ENCODE data around the gene AP2A2. TPM values are rescaled to one million over a fixed set of nuclear protein-coding genes. Genes with fewer than 3 reads are reported as not detected.

AP2A2 gene
- total RNA-seq (14.6 TPM), polyA plus RNA-seq (57.2 TPM)
- long read RNA-seq, donor 1 = 0 reads
- long read RNA-seq, donor 2 = 0 reads
- long read RNA-seq, donor 3, full-length matches to known transcripts = 5 of 10 reads
- long read RNA-seq, donor 3, partial matches to known transcripts = 5 of 10 reads
- long read RNA-seq, donor 3, other reads (novel, unspliced or antisense) = 0 of 10 reads
- long read RNA-seq, donor 4, full-length matches to known transcripts = 2 of 2 reads
- long read RNA-seq, donor 4, partial matches to known transcripts = 0 of 2 reads
- long read RNA-seq, donor 4, other reads (novel, unspliced or antisense) = 0 of 2 reads
- long read RNA-seq, donor 5, full-length matches to known transcripts = 6 of 14 reads
- long read RNA-seq, donor 5, partial matches to known transcripts = 8 of 14 reads
- long read RNA-seq, donor 5, other reads (novel, unspliced or antisense) = 0 of 14 reads
- long read RNA-seq, donor 6, full-length matches to known transcripts = 3 of 3 reads
- long read RNA-seq, donor 6, partial matches to known transcripts = 0 of 3 reads
- long read RNA-seq, donor 6, other reads (novel, unspliced or antisense) = 0 of 3 reads
- long read RNA-seq, donor 7, full-length matches to known transcripts = 1 of 1 reads
- long read RNA-seq, donor 7, partial matches to known transcripts = 0 of 1 reads
- long read RNA-seq, donor 7, other reads (novel, unspliced or antisense) = 0 of 1 reads
- long read RNA-seq, donor 8, full-length matches to known transcripts = 1 of 1 reads
- long read RNA-seq, donor 8, partial matches to known transcripts = 0 of 1 reads
- long read RNA-seq, donor 8, other reads (novel, unspliced or antisense) = 0 of 1 reads
- long read RNA-seq, donor 9, full-length matches to known transcripts = 1 of 1 reads
- long read RNA-seq, donor 9, partial matches to known transcripts = 0 of 1 reads
- long read RNA-seq, donor 9, other reads (novel, unspliced or antisense) = 0 of 1 reads
- long read RNA-seq, donor 10, full-length matches to known transcripts = 5 of 14 reads
- long read RNA-seq, donor 10, partial matches to known transcripts = 9 of 14 reads
- long read RNA-seq, donor 10, other reads (novel, unspliced or antisense) = 0 of 14 reads

DNA sequence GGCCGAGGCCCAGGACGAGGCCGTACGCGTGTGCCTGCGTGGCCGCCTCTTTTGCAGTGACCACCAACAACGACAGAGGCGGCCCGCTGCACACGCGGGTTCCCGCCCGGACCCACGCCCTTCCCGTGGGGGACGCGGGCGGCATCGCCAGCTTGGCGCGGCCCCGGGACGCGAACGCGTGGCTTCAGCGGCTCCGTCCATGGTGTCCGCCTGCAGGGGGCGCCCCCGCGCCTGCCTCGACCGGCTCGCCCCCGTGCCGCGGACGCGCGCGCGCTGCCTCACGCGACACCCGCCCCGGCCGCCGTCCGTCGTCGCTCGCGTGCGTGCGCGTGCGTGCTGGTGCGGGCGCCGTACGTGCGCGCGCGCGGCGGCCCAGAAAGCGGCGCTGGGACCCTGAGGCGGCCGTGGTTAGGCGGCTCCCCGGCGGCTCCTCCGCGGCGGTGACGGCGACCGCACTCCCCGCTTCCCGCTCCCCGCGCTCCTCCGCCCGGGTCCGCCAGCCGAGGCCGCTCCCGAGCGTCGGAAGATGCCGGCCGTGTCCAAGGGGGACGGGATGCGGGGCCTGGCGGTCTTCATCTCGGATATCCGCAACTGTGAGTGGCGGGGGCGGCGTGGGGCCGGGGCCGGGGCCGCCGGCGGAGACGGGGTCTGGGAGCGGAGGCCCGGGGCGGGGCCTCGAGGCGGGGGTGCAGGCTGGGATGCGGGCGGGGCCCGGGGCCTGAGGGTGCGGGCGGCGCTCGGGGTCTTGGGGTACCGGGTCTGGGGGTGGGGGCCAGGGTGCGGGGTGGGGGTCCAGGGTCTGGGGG is at the start of gene AP2A2:
TSS of gene AP2A2 (plus strand) at position 375 of the 806 bp plus-strand sequence. CDS start at position 527, 152 bp downstream.
- DNase-seq (ENCODE audit: low read depth in 6 of 9, low spot score in 9 of 9) = peak in 8 of 9 donors; percentile 73 to 95 (median 88)
- peaks cover 28 to 36% of the 10 kb centered on the region in 2 donors for H3K4me1 ChIP-seq (ENCODE audit: control insufficient read depth in 2 of 2, insufficient read depth in 2 of 2, low read length in 2 of 2)

GRCh38 chr11:876545-876944 is 49.1 kb upstream of the AP2A2 start:
- Histone ChIP-seq H3K4me1 (ENCODE audit: control insufficient read depth in 2 of 2, insufficient read depth in 2 of 2, low read length in 2 of 2) (no peaks in the 10 kb centered on the region), H3K27me3 (ENCODE audit: control insufficient read depth in 2 of 2, insufficient read depth in 1 of 2, low read length in 1 of 2) (no peaks in the 10 kb centered on the region), H3K4me3 (ENCODE audit: low read length in 2 of 2) (no peak overlapping the region), H3K9me3 (ENCODE audit: control insufficient read depth in 2 of 2, insufficient read depth in 1 of 2, low read length in 1 of 2) (no peaks in the 10 kb centered on the region), H3K27ac (ENCODE audit: low read depth in 1 of 2, low read length in 1 of 2) (no peak overlapping the region), H3K36me3 (ENCODE audit: control insufficient read depth in 2 of 2, insufficient read depth in 2 of 2, low read length in 1 of 2) (peaks cover 19 to 23% of the 10 kb centered on the region in 2 donors)
- DNase-seq (ENCODE audit: low read depth in 6 of 9, low spot score in 9 of 9) = no peak
- 97% methylated on average over 12 of the region's 12 CpGs for whole genome bisulfite sequencing

More for the DNA sequence above, at the start of gene AP2A2:
- Histone ChIP-seq H3K27ac (ENCODE audit: low read depth in 1 of 2, low read length in 1 of 2) (peak within 1 kb of the TSS; percentile 68 to 85), H3K27me3 (ENCODE audit: control insufficient read depth in 2 of 2, insufficient read depth in 1 of 2, low read length in 1 of 2) (no peaks in the 10 kb centered on the region), H3K4me3 (ENCODE audit: low read length in 2 of 2) (peak within 1 kb of the TSS; percentile 65 to 95), H3K9me3 (ENCODE audit: control insufficient read depth in 2 of 2, insufficient read depth in 1 of 2, low read length in 1 of 2) (no peaks in the 10 kb centered on the region), H3K36me3 (ENCODE audit: control insufficient read depth in 2 of 2, insufficient read depth in 2 of 2, low read length in 1 of 2) (peaks cover 7 to 11% of the 10 kb centered on the region in 2 donors)
- WGBS = 4% methylated on average over 124 of the region's 124 CpGs

DNA sequence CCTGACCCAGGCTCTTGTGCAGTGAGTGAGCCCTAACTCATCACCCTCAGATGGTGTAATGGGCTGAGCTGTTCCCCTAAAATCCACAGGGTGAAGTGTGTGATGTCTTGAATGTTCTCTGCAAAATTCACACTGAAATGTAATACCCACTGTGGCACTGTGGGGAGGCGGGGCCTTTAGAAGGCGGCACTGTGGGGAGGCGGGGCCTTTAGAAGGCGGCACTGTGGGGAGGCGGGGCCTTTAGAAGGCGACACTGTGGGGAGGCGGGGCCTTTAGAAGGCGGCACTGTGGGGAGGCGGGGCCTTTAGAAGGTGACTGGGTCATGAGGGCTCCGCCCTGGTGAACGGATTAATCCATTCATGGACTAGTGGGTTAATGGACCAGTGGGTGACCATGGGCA is 48.1 kb upstream of the AP2A2 start:
- Histone ChIP-seq H3K27ac (ENCODE audit: low read depth in 1 of 2, low read length in 1 of 2) (no peak overlapping the region), H3K4me1 (ENCODE audit: control insufficient read depth in 2 of 2, insufficient read depth in 2 of 2, low read length in 2 of 2) (no peaks in the 10 kb centered on the region), H3K36me3 (ENCODE audit: control insufficient read depth in 2 of 2, insufficient read depth in 2 of 2, low read length in 1 of 2) (peaks cover 17 to 23% of the 10 kb centered on the region in 2 donors)

GRCh38 chr11:880447-880846 is 45.2 kb upstream of the AP2A2 start:
- Histone ChIP-seq H3K4me3 (ENCODE audit: low read length in 2 of 2) (no peak overlapping the region), H3K4me1 (ENCODE audit: control insufficient read depth in 2 of 2, insufficient read depth in 2 of 2, low read length in 2 of 2) (no peaks in the 10 kb centered on the region), H3K9me3 (ENCODE audit: control insufficient read depth in 2 of 2, insufficient read depth in 1 of 2, low read length in 1 of 2) (no peaks in the 10 kb centered on the region), H3K27ac (ENCODE audit: low read depth in 1 of 2, low read length in 1 of 2) (no peak overlapping the region), H3K36me3 (ENCODE audit: control insufficient read depth in 2 of 2, insufficient read depth in 2 of 2, low read length in 1 of 2) (peaks cover 19 to 23% of the 10 kb centered on the region in 2 donors), H3K27me3 (ENCODE audit: control insufficient read depth in 2 of 2, insufficient read depth in 1 of 2, low read length in 1 of 2) (no peaks in the 10 kb centered on the region)
- no peak for DNase-seq (ENCODE audit: low read depth in 6 of 9, low spot score in 9 of 9)
- 94% methylated on average over 14 of the region's 14 CpGs for WGBS

More for the DNA sequence above, 48.1 kb upstream of the AP2A2 start:
- DNase-seq (ENCODE audit: low read depth in 6 of 9, low spot score in 9 of 9) = no peak
- WGBS = 98% methylated on average over 11 of the region's 11 CpGs
- Histone ChIP-seq H3K9me3 (ENCODE audit: control insufficient read depth in 2 of 2, insufficient read depth in 1 of 2, low read length in 1 of 2) (no peaks in the 10 kb centered on the region), H3K27me3 (ENCODE audit: control insufficient read depth in 2 of 2, insufficient read depth in 1 of 2, low read length in 1 of 2) (no peaks in the 10 kb centered on the region), H3K4me3 (ENCODE audit: low read length in 2 of 2) (no peak overlapping the region)

GRCh38 chr11:882596-882995 is 43.1 kb upstream of the AP2A2 start:
- H3K27ac ChIP-seq (ENCODE audit: low read depth in 1 of 2, low read length in 1 of 2) = no peak overlapping the region
- no peaks in the 10 kb centered on the region for H3K27me3 ChIP-seq (ENCODE audit: control insufficient read depth in 2 of 2, insufficient read depth in 1 of 2, low read length in 1 of 2)
- H3K36me3 ChIP-seq (ENCODE audit: control insufficient read depth in 2 of 2, insufficient read depth in 2 of 2, low read length in 1 of 2) = peaks cover 16 to 32% of the 10 kb centered on the region in 2 donors
- DNase-seq (ENCODE audit: low read depth in 6 of 9, low spot score in 9 of 9) = no peak
- no peaks in the 10 kb centered on the region for H3K9me3 ChIP-seq (ENCODE audit: control insufficient read depth in 2 of 2, insufficient read depth in 1 of 2, low read length in 1 of 2)
- H3K4me3 ChIP-seq (ENCODE audit: low read length in 2 of 2) = no peak overlapping the region
- no peaks in the 10 kb centered on the region for H3K4me1 ChIP-seq (ENCODE audit: control insufficient read depth in 2 of 2, insufficient read depth in 2 of 2, low read length in 2 of 2)
- WGBS = 84% methylated on average over 14 of the region's 14 CpGs

DNA sequence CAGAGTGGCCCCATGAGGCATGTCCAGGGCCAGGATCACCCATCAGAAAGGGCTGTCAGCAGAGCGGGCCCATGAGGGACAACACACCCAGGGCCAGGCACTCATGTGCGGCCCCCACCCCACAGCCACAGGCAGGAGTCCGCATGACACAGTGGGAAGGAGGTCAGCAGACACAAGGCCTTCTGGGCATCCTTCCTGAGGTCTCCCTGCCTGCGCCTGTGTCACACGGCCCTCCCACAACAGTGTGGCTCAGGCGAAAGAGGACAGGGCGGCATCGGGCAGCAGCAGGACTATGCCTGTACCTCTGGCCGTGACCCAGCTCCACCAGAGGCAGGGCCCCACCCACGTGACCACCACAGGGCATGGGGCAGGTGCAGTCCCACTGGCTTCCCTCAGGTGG is 42.1 kb upstream of the AP2A2 start:
- H3K9me3 ChIP-seq (ENCODE audit: control insufficient read depth in 2 of 2, insufficient read depth in 1 of 2, low read length in 1 of 2) = no peaks in the 10 kb centered on the region
- no peak overlapping the region for H3K4me3 ChIP-seq (ENCODE audit: low read length in 2 of 2)
- 93% methylated on average over 10 of the region's 10 CpGs for WGBS
- no peaks in the 10 kb centered on the region for H3K27me3 ChIP-seq (ENCODE audit: control insufficient read depth in 2 of 2, insufficient read depth in 1 of 2, low read length in 1 of 2)
- H3K4me1 ChIP-seq (ENCODE audit: control insufficient read depth in 2 of 2, insufficient read depth in 2 of 2, low read length in 2 of 2) = no peaks in the 10 kb centered on the region
- H3K27ac ChIP-seq (ENCODE audit: low read depth in 1 of 2, low read length in 1 of 2) = no peak overlapping the region
- peaks cover 14 to 32% of the 10 kb centered on the region in 2 donors for H3K36me3 ChIP-seq (ENCODE audit: control insufficient read depth in 2 of 2, insufficient read depth in 2 of 2, low read length in 1 of 2)
- no peak for DNase-seq (ENCODE audit: low read depth in 6 of 9, low spot score in 9 of 9)

DNA sequence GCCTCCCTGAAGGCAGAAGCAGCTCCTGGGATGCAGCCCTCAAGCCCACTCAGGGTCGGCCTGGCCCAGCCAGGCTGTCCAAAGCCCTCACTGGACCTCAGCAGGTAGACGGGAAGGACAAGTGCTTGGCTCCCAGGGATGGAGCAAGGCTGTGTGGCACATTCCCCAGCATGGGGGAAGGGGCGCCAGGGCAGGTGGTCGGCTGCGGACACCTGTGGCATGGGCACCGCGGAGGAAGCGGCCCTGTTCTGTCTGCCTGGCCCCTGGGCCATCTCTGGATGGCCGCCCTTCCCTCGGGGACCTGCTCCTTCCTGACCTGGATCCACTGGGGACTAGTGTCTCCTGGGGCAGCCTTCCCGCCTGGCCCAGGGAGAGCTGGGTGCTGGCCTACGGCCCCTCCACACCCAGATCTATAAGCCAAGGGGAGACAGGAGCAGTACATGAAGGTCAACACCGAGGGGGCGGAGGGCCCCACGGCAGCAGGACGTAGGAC is 41.0 kb upstream of the AP2A2 start:
- Histone ChIP-seq H3K9me3 (ENCODE audit: control insufficient read depth in 2 of 2, insufficient read depth in 1 of 2, low read length in 1 of 2) (no peaks in the 10 kb centered on the region), H3K4me3 (ENCODE audit: low read length in 2 of 2) (no peak overlapping the region), H3K4me1 (ENCODE audit: control insufficient read depth in 2 of 2, insufficient read depth in 2 of 2, low read length in 2 of 2) (no peaks in the 10 kb centered on the region), H3K27me3 (ENCODE audit: control insufficient read depth in 2 of 2, insufficient read depth in 1 of 2, low read length in 1 of 2) (no peaks in the 10 kb centered on the region), H3K36me3 (ENCODE audit: control insufficient read depth in 2 of 2, insufficient read depth in 2 of 2, low read length in 1 of 2) (peaks cover 14 to 32% of the 10 kb centered on the region in 2 donors), H3K27ac (ENCODE audit: low read depth in 1 of 2, low read length in 1 of 2) (no peak overlapping the region)
- WGBS = 91% methylated on average over 16 of the region's 16 CpGs
- DNase-seq (ENCODE audit: low read depth in 6 of 9, low spot score in 9 of 9) = no peak

DNA sequence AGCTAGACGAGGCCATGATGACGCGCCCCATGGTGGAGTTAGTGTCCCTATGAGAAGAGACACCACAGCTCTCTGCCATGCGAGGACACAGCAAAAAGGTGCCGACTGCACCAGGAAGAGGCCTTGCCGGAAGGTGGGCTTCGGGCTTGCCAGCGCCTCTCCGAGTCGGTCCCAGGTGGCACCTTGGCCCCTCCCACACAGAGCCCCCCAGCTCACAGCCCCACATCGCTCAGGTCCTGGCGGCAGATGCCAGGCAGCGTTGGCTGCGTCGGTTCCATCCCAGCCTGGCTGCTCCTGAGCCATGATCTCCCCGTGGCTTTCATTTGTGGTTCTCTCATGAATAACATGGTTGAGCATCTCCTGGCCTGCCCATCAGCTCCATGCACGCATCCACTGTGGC is 39.1 kb upstream of the AP2A2 start:
- WGBS = 97% methylated on average over 17 of the region's 17 CpGs
- Histone ChIP-seq H3K27me3 (ENCODE audit: control insufficient read depth in 2 of 2, insufficient read depth in 1 of 2, low read length in 1 of 2) (no peaks in the 10 kb centered on the region), H3K36me3 (ENCODE audit: control insufficient read depth in 2 of 2, insufficient read depth in 2 of 2, low read length in 1 of 2) (peaks cover 4 to 27% of the 10 kb centered on the region in 2 donors), H3K4me1 (ENCODE audit: control insufficient read depth in 2 of 2, insufficient read depth in 2 of 2, low read length in 2 of 2) (no peaks in the 10 kb centered on the region), H3K4me3 (ENCODE audit: low read length in 2 of 2) (no peak overlapping the region), H3K9me3 (ENCODE audit: control insufficient read depth in 2 of 2, insufficient read depth in 1 of 2, low read length in 1 of 2) (no peaks in the 10 kb centered on the region), H3K27ac (ENCODE audit: low read depth in 1 of 2, low read length in 1 of 2) (no peak overlapping the region)
- no peak for DNase-seq (ENCODE audit: low read depth in 6 of 9, low spot score in 9 of 9)

Measured in thymus (tissue), 14 donors.